HepG2 (cell line): ENCODE results near the gene CCDC197.

Experiments used
- JUND ChIP-seq: sonication (generic); formaldehyde crosslinking; IDR thresholded peaks from 2 replicates; pipeline ENCODE4 v1.8.0; 2022; ENCODE audit warnings: mild to moderate bottlenecking, missing genetic modification reagents
- SIN3B ChIP-seq: fragments of 150-350 bp; IDR thresholded peaks from 2 replicates; pipeline ENCODE4 v1.6.1; 2014; ENCODE audit warnings: low read length
- TP53 ChIP-seq: sonication (generic); formaldehyde crosslinking; conservative IDR thresholded peaks from 2 replicates; pipeline ENCODE4 v1.4.0; 2020; ENCODE audit warnings: missing genetic modification reagents
- ZNF256 ChIP-seq: sonication (generic); formaldehyde crosslinking; conservative IDR thresholded peaks from 2 replicates; pipeline ENCODE4 v1.4.0; 2020; ENCODE audit warnings: missing genetic modification reagents
- ZNF343 ChIP-seq: sonication (generic); formaldehyde crosslinking; IDR thresholded peaks from 2 replicates; pipeline ENCODE4 v1.4.0; 2020; ENCODE audit warnings: mild to moderate bottlenecking, missing genetic modification reagents
- ZSCAN30 ChIP-seq: sonication (generic); formaldehyde crosslinking; IDR thresholded peaks from 2 replicates; pipeline ENCODE4 v1.5.0; 2020; ENCODE audit warnings: mild to moderate bottlenecking, missing genetic modification reagents

GRCh38 chr14:93994919-93995682, 2.0 kb upstream of the CCDC197 start:
- TF ChIP-seq ZNF343 (CRISPR knock-in tag) = no peak
- TF ChIP-seq SIN3B = no peak
- TF ChIP-seq ZSCAN30 (CRISPR knock-in tag) = no peak
- no peak for TF ChIP-seq ZNF256 (CRISPR knock-in tag)
- no peak for TF ChIP-seq TP53 (CRISPR knock-in tag)
- TF ChIP-seq JUND (CRISPR knock-in tag) = no peak
